Testis (tissue), 2 donors: ENCODE measurements around the gene ANAPC16.

Experiments used
- CTCF ChIP-seq, 3 experiments: fragments of 450-650 bp in 2 of 3; fragments of 200-600 bp in 1 of 3; sonication (generic) in 1 of 3; IDR thresholded peaks; one replicate each; pipeline ENCODE4 v1.5.1; 2016 to 2019; ENCODE audit warnings: antibody characterized with exemption in 3 of 3, mild to moderate bottlenecking in 2 of 3, moderate library complexity in 1 of 3
- POLR2A ChIP-seq: fragments of 450-650 bp; IDR thresholded peaks from one replicate; pipeline ENCODE4 v1.6.1; 2017; ENCODE audit warnings: antibody characterized with exemption, mild to moderate bottlenecking, moderate library complexity

GRCh38 chr10:72274213-72274729 is 58.5 kb downstream of the ANAPC16 start:
- no peak for TF ChIP-seq CTCF (IDR thresholded peaks at IDR 0.05)
- no peak for TF ChIP-seq POLR2A
